Fibroblast of mammary gland (primary cell): ENCODE measurements around the gene OR10G8.

Source experiments
- DNase-seq: peaks from one replicate; pipeline ENCODE4 v3.0.0-alpha.2; 2010; ENCODE audit warnings: low read depth
- H3K4me3 ChIP-seq: 2 replicates; pipeline ENCODE4 v1.5.1; 2011; ENCODE audit warnings: low read depth, mild to moderate bottlenecking, low read length, moderate library complexity; ENCODE audit not compliant: control insufficient read depth
- CTCF ChIP-seq: conservative IDR thresholded peaks from 2 replicates; pipeline ENCODE4 v1.5.1; 2011; ENCODE audit warnings: low read depth, low read length, inconsistent platforms; ENCODE audit not compliant: control insufficient read depth, insufficient read depth

The OR10G8 gene

DNA sequence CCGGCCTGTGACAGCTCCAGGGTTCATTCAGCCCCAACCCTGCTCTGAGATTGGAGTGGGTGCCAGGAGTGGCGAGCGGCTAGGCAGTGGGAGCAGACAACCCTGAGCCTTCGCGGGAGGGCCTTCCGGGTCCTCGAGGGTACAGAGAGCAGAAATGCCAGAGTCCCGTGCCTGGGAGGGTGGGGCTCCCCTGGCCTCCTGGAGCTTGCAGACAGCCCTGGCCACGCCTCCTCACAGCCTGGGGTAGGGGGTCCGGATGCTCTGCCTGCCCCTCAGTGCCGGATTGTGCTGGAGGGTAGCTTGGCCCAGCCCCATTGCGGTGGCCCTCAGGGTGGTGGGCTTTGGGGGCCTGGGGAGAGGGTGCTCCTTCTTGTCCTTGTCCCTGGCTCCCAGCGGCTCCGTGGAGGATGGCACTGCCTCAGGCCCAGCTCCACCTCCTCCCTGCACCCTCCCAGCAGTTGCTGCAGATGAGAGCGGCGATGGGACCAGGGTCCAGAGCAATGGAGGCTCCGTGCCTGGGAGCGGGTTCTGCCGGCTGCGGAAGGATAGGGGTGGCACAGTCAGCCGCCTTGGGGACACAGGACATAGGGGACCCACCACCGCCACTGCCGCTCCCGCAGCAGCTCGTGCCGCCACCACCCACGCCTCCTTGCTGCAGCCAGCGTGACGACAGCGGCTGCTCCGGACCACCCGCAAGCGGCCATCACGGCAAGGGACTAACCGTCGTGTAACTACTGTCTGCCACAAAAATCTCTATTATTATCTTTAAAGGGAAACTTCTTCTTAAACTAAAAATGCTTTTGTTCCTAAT lies 49.4 kb downstream of the OR10G8 start:
- no peak for TF ChIP-seq CTCF
- H3K4me3 ChIP-seq, result peak overlapping the region; percentile 25
- DNase-seq, result no peak

- TF ChIP-seq CTCF, result no peak
- H3K4me3 ChIP-seq, result no peak overlapping the region
- no peak for DNase-seq
Measured at GRCh38 chr11:124077266-124077665, 50.7 kb downstream of the OR10G8 start.

- no peak overlapping the region for H3K4me3 ChIP-seq
- no peak for TF ChIP-seq CTCF
- DNase-seq, result no peak
Measured at GRCh38 chr11:124078591-124078990, 52.0 kb downstream of the OR10G8 start.

DNA sequence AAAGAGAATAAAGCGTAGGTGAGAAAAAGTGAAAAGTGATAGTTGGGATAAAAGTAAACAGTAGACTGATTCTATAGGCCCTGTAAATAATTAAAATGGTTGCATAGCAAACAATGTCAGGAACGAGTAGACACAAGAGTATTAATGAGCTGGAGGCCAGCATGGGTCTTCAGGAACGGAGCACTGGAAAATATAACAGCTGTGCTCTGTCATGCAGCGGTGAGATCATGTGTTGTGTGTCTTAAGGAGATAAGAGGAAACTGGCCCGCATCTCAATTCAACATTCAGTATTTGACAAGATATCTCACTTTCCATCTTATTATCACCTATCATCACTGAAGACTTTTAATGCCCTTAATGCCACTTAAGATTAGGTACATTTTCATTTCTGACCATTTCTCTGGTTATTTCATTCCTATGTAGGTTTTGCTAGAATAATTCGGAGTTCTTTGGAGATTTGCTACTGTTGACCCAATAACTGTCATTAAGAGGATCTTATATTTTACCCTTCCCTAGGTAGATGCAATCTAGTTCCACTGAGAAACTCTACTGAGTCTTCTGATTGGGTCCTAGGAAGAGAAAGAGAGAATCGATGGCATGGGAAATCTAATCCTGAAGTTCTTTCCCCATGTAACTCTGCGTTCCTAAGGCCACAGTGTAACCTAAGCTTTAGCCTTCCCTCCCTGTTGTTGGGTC lies 53.2 kb downstream of the OR10G8 start:
- no peak overlapping the region for H3K4me3 ChIP-seq
- DNase-seq, result no peak
- TF ChIP-seq CTCF, result no peak
